Measurements from ENCODE around the gene SACM1L.

The SACM1L gene

GRCh38 chr3:45792516-45793172 is 103.4 kb downstream of the SACM1L start:
- DNase-seq: no peak

DNA sequence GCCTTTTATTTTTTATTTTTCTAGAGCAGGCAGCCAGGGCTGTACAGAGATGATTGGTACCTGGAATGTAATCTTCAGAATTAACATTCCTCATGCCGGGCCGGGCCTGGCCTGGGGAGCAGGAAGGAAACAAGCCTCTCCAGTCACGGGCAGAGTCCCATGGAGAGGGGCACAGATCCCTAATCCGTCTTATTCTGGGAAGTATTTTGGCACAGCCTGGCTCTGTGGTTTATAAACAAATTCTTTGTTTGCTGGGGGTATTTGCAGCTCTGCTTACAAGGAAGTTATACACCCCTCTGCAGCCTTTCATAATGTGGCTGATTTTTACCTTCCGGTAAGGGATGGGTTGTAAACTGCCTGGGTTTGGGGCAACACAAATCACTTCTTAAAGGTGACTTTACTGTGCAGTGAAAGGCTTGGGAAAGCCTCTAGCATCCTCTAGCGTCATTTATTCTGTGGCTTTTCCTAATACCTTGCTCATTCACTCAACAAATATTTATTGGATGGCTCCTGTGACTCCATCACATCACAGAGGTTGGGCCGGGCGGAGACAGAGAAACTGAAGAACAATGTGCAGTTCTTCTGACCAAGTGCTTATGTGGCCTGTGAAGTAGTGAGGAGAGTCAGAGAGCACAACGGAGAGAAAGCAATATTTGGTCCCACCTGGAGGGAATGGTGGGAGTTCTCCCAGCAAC is 104.4 kb downstream of the SACM1L start:
- DNase-seq: no peak

DNA sequence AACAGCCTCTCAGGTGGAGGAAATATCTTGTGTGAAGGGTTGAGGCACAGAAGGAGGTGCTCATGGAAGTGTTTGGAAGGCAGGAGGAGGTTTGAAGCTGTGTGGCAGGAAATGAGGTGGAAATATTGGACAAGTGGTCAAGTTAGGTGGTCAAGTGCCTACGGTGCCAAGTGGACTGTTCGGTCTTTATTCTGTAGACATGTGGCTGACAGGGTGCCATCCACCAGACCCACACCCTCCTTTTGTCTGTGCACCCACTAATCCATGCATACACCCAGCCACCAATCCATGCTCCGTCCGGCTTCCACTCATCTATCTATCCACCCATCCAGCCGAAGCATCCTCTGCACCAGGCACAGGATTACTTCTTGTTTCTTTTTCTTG is 105.0 kb downstream of the SACM1L start:
- DNase-seq: no peak

DNA sequence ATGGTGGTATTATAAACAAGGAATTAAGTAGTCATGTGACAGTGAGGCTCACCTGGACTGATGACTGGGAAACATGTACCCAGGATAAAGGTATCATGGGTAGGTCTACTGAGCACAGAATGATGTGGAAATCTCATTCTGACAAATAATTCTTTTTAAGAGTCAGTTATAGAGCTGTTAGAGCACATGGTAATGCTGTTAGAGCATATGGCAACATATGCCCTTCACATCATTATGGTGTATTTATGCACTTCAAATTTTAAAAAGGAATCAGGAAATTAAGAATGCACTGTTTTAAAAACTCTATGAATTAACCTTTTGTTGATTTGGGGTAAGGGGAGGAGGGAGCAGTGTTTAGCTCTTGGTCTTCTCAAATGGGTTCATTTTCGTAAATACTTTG is 105.5 kb downstream of the SACM1L start:
- DNase-seq: no peak
